HCT116 (cell line): ENCODE results near the gene RBM33. TPM values are rescaled to one million over a fixed set of nuclear protein-coding genes. Genes with fewer than 3 reads are reported as not detected.
A peak's percentile ranks its signal among the peaks of the same experiment; 100 is the strongest.

Experiments
- ATAC-seq: fragments of 200-7000 bp; cut with Tn5 transposase; 2 replicates; pipeline ENCODE4 v1.9.1; 2020; ENCODE audit warnings: mild to moderate bottlenecking, moderate library complexity
- BruUV-seq: library from RNA; stranded (reverse); fragments of 400-500 nt; replicated peaks from 2 replicates; lab custom pipeline; 2021; lab: Mats Ljungman, UMichigan
- CTCF ChIA-PET: fragments of 300-600 bp; sonication (Branson Sonifier 250); formaldehyde crosslinking; loops from one replicate; lab custom pipeline; 2021; ENCODE audit warnings: antibody characterized with exemption; lab: Charles Lee
- POLR2A ChIA-PET: fragments of 300-600, 350-600 bp; sonication (Branson Sonifier 250); formaldehyde crosslinking; loops from one replicate; lab custom pipeline; 2021; ENCODE audit warnings: antibody characterized with exemption; lab: Charles Lee
- RAD21 ChIA-PET, 2 experiments: fragments of 300-600 bp; sonication (Branson Sonifier 250); formaldehyde crosslinking; loops; one replicate each; lab custom pipeline; 2023; ENCODE audit warnings: low total read pairs in 2 of 2; ENCODE audit not compliant: uncharacterized antibody in 2 of 2, unreplicated experiment in 2 of 2, low non-redundant PET in 1 of 2; lab: Charles Lee
- DNase-seq: peaks from one replicate; pipeline ENCODE4 v3.0.0-alpha.2; 2010; ENCODE audit warnings: low read depth, low spot score
- H2AFZ ChIP-seq: fragments of 200-600 bp; shearing (Covaris generic), sonication (generic); 2 replicates; pipeline ENCODE4 v1.6.1; 2017; ENCODE audit warnings: low read depth, mixed run types, mixed read lengths, antibody characterized with exemption, low read length; ENCODE audit not compliant: poor library complexity, severe bottlenecking
- H3K27ac ChIP-seq: 2 replicates; pipeline ENCODE4 v1.5.1; 2012; ENCODE audit warnings: low read depth, low read length
- H3K27me3 ChIP-seq: fragments of 200-600 bp; sonication (generic); 2 replicates; pipeline ENCODE4 v1.6.1; 2016; ENCODE audit warnings: mixed run types, low read length, mixed read lengths; ENCODE audit not compliant: insufficient read depth
- H3K36me3 ChIP-seq, 2 experiments: fragments of 200-500 bp in 1 of 2; fragments of 200-600 bp in 1 of 2; sonication (Bioruptor generic) in 1 of 2; sonication (generic) in 1 of 2; 2 replicates each; pipeline versions ENCODE4 v1.5.1 to v1.6.1; 2014 to 2016; ENCODE audit warnings: low read length in 2 of 2, inconsistent platforms in 1 of 2, mixed read lengths in 1 of 2, mixed run types in 1 of 2; ENCODE audit not compliant: insufficient read depth in 2 of 2, control insufficient read depth in 1 of 2
- H3K4me1 ChIP-seq, 2 experiments: fragments of 200-600 bp in 1 of 2; sonication (generic) in 1 of 2; 2 replicates each; pipeline versions ENCODE4 v1.5.1 to v1.6.1; 2012 to 2017; ENCODE audit warnings: low read length in 2 of 2, inconsistent platforms in 1 of 2, mild to moderate bottlenecking in 1 of 2, mixed read lengths in 1 of 2, mixed run types in 1 of 2, moderate library complexity in 1 of 2; ENCODE audit not compliant: insufficient read depth in 2 of 2, control insufficient read depth in 1 of 2
- H3K4me2 ChIP-seq: fragments of 200-600 bp; sonication (generic); 2 replicates; pipeline ENCODE4 v1.6.1; 2017; ENCODE audit warnings: mixed run types, low read length, mixed read lengths
- H3K4me3 ChIP-seq, 2 experiments: fragments of 200-600 bp in 1 of 2; sonication (generic) in 1 of 2; replicated peaks in 1 of 2; 2 replicates each; pipeline ENCODE4 v1.5.1; 2011 to 2016; ENCODE audit warnings: low read length in 2 of 2, control low read depth in 1 of 2, low read depth in 1 of 2, mild to moderate bottlenecking in 1 of 2, mixed read lengths in 1 of 2, mixed run types in 1 of 2
- H3K79me2 ChIP-seq: fragments of 200-600 bp; sonication (generic); 2 replicates; pipeline ENCODE4 v1.6.1; 2017; ENCODE audit warnings: mild to moderate bottlenecking, mixed run types, low read length, moderate library complexity, mixed read lengths; ENCODE audit not compliant: insufficient read depth
- H3K9ac ChIP-seq: fragments of 200-600 bp; sonication (generic); 2 replicates; pipeline ENCODE4 v1.6.1; 2016; ENCODE audit warnings: low read length, mixed read lengths
- H3K9me2 ChIP-seq: fragments of 200-600 bp; sonication (generic), shearing (Covaris generic); 2 replicates; pipeline ENCODE4 v1.6.1; 2017; ENCODE audit warnings: mixed run types, mild to moderate bottlenecking, moderate library complexity; ENCODE audit not compliant: insufficient read depth
- H3K9me3 ChIP-seq, 2 experiments: fragments of 200-500 bp in 1 of 2; fragments of 200-600 bp in 1 of 2; sonication (Bioruptor generic) in 1 of 2; sonication (generic) in 1 of 2; 2 replicates each; pipeline ENCODE4 v1.6.1; 2014 to 2017; ENCODE audit warnings: low read length in 2 of 2, mixed read lengths in 2 of 2, inconsistent platforms in 1 of 2, low read depth in 1 of 2, mild to moderate bottlenecking in 1 of 2, mixed run types in 1 of 2, moderate library complexity in 1 of 2; ENCODE audit not compliant: control insufficient read depth in 1 of 2, insufficient read depth in 1 of 2
- H4K20me1 ChIP-seq: fragments of 200-600 bp; sonication (generic), shearing (Covaris generic); 2 replicates; pipeline ENCODE4 v1.6.1; 2017; ENCODE audit warnings: mixed run types, mild to moderate bottlenecking, moderate library complexity; ENCODE audit not compliant: insufficient read depth
- ATF3 ChIP-seq: IDR thresholded peaks from 2 replicates; pipeline ENCODE4 v1.6.1; 2012
- CBX3 ChIP-seq: IDR thresholded peaks from 2 replicates; pipeline ENCODE4 v1.6.1; 2012; ENCODE audit warnings: low read depth
- CEBPB ChIP-seq: IDR thresholded peaks from 2 replicates; pipeline ENCODE4 v1.6.1; 2012; ENCODE audit warnings: low read depth
- ELF1 ChIP-seq: IDR thresholded peaks from 2 replicates; pipeline ENCODE4 v1.6.1; 2012; ENCODE audit warnings: low read depth, borderline replicate concordance
- EZH2phosphoT487 ChIP-seq: fragments of 200-600 bp; IDR thresholded peaks from 2 replicates; pipeline ENCODE4 v1.6.1; 2018; ENCODE audit warnings: antibody characterized with exemption, borderline replicate concordance
- FOSL1 ChIP-seq: IDR thresholded peaks from 2 replicates; pipeline ENCODE4 v1.6.1; 2012; ENCODE audit warnings: low read depth
- JUND ChIP-seq: IDR thresholded peaks from 2 replicates; pipeline ENCODE4 v1.6.1; 2012
- RAD21 ChIP-seq: IDR thresholded peaks from 2 replicates; pipeline ENCODE4 v1.6.1; 2012; ENCODE audit warnings: low read depth, mild to moderate bottlenecking
- SIN3A ChIP-seq: IDR thresholded peaks from 2 replicates; pipeline ENCODE4 v1.6.1; 2012; ENCODE audit warnings: low read depth
- SP1 ChIP-seq: IDR thresholded peaks from 2 replicates; pipeline ENCODE4 v1.6.1; 2012; ENCODE audit warnings: low read depth
- SRF ChIP-seq: IDR thresholded peaks from 2 replicates; pipeline ENCODE4 v1.6.1; 2012; ENCODE audit warnings: low read depth
- YY1 ChIP-seq: IDR thresholded peaks from 2 replicates; pipeline ENCODE4 v1.6.1; 2011; ENCODE audit warnings: low read length, low read depth, moderate library complexity, mild to moderate bottlenecking; ENCODE audit not compliant: insufficient replicate concordance; ENCODE audit errors: extremely low read depth
- ZFX ChIP-seq: fragments of 450-650 bp; IDR thresholded peaks from 2 replicates; pipeline ENCODE4 v1.6.1; 2017
- intact Hi-C: fragments of 100-400 bp; cut with micrococcal nuclease; formaldehyde crosslinking; loops from 2 replicates; pipeline ENCODE4 v1.10.0; 2022
- total RNA-seq: library from RNA; stranded (reverse); gene quantifications from one replicate; pipeline ENCODE4 v1.2.1, GENCODE V29; 2021; ENCODE audit not compliant: unreplicated experiment

The RBM33 gene
- total RNA-seq, 1 experiment from 2014 or later = 64.3 TPM

DNA sequence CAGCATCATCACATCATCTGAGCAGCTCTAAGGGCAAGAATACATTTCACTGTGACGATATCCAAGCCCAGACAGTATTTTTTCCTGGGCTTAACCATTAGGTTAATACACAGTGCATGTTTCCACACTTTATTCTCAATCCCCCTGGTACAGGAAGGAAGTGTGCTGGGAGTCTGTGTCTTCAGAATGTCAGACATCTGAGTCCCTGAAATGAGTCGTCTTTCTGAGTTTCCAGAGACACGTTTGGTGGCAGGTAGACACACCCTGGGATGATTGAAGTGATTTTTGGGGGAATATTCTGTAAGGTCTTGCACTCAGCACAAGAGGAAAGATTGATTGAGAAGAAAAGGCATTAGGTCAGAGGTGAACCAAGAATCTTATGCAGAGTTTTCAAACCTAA is 180.9 kb downstream of the RBM33 start:
- Histone ChIP-seq H3K27me3 (no peaks in the 10 kb centered on the region), H3K9me2 (no peaks in the 10 kb centered on the region), H4K20me1 (no peaks in the 10 kb centered on the region), H3K9me3 (no peaks in the 10 kb centered on the region), H2AFZ (no peak overlapping the region), H3K4me1 (peaks cover 3 to 20% of the 10 kb centered on the region in 2 experiments; a peak in 2 of 4 replicates), H3K9ac (no peak overlapping the region), H3K36me3 (no peaks in the 10 kb centered on the region), H3K4me2 (peak overlapping the region; percentile 57), H3K4me3 (no peak overlapping the region)
- CTCF ChIA-PET = no interaction called here
- ATAC-seq = peak; percentile 49
- RAD21 ChIA-PET = no interaction called here
- TF ChIP-seq ATF3 (no peak), JUND (0 out of 2 replicates have a peak, but pooled peaks have one; percentile 61), YY1 (no peak), ELF1 (no peak), SRF (no peak), EZH2phosphoT487 (no peak), SP1 (peak; percentile 44), ZFX (no peak), CBX3 (no peak; the same call in 1 of the 2 replicates), CEBPB (no peak), RAD21 (0 out of 2 replicates have a peak, but pooled peaks have one; percentile 15), SIN3A (no peak), FOSL1 (no peak; the same call in 1 of the 2 replicates)
- TF ChIP-seq, all 23 proteins: peak for 3
- Histone ChIP-seq H3K79me2 (no peaks in the 10 kb centered on the region), H3K27ac (no peak overlapping the region)
- no TSS peak for BruUV-seq
- intact Hi-C loops = no loop called here
- POLR2A ChIA-PET = no interaction called here
- no peak for DNase-seq
